Measurements from ENCODE around the gene HEY2.

The HEY2 gene

DNA sequence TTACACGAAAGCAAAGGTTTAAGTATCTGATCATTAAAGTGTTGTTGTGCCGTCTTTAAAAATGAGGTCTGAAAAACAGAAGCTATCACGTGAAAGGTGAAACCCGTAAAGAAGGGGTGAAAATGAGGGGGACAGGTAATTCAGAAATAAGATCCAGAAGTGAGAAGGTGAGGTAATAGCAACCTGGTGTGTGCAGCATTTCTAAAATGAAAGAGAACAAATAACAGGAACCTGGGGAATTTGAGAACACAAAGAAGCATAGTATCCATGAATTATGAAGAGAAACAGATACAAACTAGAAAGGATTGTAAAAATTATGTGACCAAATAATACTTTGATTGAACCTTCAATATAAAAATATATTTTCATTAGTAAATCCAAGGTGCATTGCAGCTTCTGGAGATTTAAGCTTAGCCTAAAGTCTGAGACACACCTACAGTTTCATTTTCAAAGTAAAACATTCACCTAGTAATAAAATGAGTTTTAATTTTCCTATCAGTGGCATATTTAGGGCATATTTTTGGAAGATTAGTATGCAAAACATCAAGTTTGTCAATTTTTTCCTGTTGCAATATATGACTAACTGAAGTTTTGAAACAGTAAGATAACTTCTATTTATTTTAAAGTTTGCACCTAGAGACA is 1.4 kb downstream of the HEY2 start:
- DNase-seq (ENCODE audit: extremely low read depth, low read depth) = no peak
- TF ChIP-seq, protein P1, sequence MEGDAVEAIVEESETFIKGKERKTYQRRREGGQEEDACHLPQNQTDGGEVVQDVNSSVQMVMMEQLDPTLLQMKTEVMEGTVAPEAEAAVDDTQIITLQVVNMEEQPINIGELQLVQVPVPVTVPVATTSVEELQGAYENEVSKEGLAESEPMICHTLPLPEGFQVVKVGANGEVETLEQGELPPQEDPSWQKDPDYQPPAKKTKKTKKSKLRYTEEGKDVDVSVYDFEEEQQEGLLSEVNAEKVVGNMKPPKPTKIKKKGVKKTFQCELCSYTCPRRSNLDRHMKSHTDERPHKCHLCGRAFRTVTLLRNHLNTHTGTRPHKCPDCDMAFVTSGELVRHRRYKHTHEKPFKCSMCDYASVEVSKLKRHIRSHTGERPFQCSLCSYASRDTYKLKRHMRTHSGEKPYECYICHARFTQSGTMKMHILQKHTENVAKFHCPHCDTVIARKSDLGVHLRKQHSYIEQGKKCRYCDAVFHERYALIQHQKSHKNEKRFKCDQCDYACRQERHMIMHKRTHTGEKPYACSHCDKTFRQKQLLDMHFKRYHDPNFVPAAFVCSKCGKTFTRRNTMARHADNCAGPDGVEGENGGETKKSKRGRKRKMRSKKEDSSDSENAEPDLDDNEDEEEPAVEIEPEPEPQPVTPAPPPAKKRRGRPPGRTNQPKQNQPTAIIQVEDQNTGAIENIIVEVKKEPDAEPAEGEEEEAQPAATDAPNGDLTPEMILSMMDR (IDR thresholded peaks at IDR 0.05; ENCODE audit: low read depth, low read length) = no peak

DNA sequence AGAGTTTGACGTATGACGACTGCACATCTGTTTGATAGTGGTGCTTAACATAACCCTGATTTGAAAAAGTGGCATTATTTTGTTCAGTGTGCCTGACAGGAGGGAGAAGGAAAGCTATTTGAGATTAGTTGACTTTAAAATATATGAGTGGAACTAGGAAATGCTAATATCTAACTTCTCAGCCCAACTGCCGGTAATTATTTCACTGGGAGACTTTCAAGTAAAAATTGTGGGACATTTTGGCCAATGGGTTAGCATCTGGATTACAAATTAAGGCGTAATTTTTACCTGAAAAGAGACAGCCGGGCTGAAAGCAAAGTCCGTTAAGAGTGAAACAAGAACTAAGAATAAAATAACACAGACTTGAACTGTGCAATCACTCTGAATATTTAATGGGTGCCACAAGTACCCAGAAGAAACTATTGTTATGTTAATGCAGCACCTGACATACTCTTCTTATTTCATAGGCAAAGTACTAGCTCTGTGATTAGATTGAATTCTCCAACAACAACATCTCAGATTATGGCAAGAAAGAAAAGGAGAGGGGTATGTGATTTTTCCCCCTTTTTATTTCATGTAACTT is 2.0 kb downstream of the HEY2 start:
- TF ChIP-seq, protein P1 (IDR thresholded peaks at IDR 0.05; ENCODE audit: low read depth, low read length) = no peak
- DNase-seq (ENCODE audit: extremely low read depth, low read depth) = no peak

DNA sequence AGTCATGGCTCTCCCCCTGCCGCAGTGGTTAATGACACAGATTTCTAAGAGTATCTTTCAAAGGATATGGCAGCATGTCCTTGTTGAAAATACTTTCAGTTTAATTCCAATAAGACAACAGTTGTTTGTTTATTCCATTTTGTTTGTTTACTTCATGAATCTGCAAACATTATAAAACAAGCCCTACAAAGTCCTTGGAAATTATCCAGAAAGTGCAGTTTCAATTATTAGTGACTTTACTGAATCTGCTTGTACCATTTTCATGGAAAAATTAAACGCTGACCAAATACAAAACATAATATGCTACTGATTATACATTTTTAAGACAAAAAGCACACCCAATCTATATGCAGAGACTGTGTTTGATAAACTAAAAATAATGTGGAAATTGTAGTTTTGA is 3.3 kb downstream of the HEY2 start:
- no peak for DNase-seq (ENCODE audit: extremely low read depth, low read depth)
- TF ChIP-seq, protein P1 (IDR thresholded peaks at IDR 0.05; ENCODE audit: low read depth, low read length) = no peak

DNA sequence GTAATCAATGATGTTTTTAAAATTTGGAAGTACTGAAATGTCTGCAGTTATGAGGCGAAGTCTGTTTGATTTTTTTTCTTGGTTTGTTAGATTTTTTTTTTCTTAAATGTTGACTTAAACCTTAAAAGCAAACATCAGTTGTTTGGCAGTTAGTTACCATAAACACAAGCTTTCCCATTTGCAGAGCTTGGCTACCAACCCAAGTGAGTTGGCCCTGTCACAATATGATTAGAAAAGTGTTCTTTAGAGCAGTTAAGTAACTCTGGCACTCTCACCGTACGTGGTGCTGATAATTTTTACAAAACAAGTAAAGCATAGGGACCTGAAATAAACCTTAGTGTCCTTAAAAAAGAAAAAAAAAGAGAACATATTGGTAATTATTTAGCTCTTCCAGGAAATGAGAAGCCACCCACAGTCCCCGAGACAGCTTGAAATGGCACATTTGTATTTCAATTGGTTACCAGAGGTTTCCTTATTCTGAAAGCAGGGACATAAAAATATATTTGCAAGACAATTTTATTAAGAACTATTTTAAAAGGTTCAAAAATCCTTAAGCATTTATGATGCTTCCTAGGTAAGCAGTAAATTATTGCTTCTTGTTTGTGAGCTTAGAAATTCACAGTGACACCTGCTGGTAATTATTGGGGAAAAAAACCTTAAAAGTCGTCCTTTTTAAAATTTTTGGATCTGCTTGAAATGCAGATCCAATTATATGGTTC is 3.9 kb downstream of the HEY2 start:
- TF ChIP-seq, protein P1 (IDR thresholded peaks at IDR 0.05; ENCODE audit: low read depth, low read length) = peak; percentile 33
- DNase-seq (ENCODE audit: extremely low read depth, low read depth) = peak; percentile 2

DNA sequence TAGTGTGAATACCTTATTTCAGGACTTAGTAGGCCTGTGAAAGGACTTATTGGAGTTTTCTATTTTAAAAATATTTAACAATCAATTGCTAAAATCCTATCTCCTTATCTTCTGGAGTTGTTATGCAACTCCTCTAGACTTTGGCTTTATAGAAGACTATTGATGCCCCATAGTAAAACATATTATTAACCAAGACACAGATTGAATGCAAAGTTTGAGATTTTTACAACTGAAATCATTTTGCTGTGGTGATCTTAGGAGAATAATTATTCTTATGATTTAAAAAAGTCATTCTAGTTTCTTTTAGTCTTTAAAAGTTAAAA is 4.5 kb downstream of the HEY2 start:
- TF ChIP-seq, protein P1 (IDR thresholded peaks at IDR 0.05; ENCODE audit: low read depth, low read length) = no peak
- no peak for DNase-seq (ENCODE audit: extremely low read depth, low read depth)

DNA sequence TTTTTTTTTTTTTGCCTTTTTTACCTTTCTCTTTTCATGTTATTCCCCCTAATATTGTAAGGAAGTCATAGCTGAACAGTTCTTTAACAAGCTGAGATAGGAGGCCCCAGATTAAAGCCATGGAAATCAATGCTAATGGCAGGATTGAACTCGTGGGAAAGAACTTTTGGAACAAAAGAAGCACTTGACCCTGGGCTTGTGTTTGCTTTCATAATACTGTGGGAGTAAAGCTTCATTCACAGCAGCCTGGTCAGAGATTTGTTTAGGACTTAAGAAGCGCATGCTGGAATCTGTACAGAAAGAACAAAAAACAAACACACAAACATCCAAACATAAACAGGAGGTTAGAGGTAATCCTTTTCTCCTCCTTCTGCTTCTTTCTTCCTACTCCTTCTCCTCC is 5.1 kb downstream of the HEY2 start:
- DNase-seq (ENCODE audit: extremely low read depth, low read depth) = no peak
- TF ChIP-seq, protein P1 (IDR thresholded peaks at IDR 0.05; ENCODE audit: low read depth, low read length) = no peak

DNA sequence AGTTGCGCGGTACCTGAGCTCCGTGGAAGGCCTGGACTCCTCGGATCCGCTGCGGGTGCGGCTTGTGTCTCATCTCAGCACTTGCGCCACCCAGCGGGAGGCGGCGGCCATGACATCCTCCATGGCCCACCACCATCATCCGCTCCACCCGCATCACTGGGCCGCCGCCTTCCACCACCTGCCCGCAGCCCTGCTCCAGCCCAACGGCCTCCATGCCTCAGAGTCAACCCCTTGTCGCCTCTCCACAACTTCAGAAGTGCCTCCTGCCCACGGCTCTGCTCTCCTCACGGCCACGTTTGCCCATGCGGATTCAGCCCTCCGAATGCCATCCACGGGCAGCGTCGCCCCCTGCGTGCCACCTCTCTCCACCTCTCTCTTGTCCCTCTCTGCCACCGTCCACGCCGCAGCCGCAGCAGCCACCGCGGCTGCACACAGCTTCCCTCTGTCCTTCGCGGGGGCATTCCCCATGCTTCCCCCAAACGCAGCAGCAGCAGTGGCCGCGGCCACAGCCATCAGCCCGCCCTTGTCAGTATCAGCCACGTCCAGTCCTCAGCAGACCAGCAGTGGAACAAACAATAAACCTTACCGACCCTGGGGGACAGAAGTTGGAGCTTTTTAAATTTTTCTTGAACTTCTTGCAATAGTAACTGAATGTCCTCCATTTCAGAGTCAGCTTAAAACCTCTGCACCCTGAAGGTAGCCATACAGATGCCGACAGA is 9.9 kb downstream of the HEY2 start:
- DNase-seq (ENCODE audit: extremely low read depth, low read depth) = no peak
- TF ChIP-seq, protein P1 (IDR thresholded peaks at IDR 0.05; ENCODE audit: low read depth, low read length) = no peak; the same call in 1 of the 2 replicates

Data from AG09319 (cell line).